HG03520 (cell line): ENCODE measurements around the gene SPTLC3.

Experiments
- ATAC-seq: cut with Tn5 transposase; IDR thresholded peaks from one replicate; pipeline ENCODE4 v1.9.1; 2021; ENCODE audit warnings: mild to moderate bottlenecking, moderate library complexity; ENCODE audit not compliant: unreplicated experiment

The SPTLC3 gene

DNA sequence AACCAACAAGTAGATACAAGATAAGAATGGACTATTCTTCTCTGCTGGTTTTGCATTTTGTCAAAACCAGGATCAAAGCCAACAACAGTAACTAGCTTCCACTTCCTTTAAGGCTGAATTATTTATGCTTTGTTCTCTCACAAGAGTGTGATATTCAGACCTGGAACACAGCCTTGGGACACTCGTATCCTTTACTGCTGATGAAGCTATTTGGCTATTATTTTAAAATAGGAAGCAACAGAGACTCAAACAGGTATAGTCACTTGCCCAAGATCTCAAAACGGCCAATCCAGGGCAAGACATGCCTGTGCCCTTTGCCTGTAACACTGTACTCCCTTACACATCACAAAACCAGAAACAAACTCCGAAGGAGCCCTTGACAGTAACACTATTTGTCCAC lies 19.9 kb downstream of the SPTLC3 start:
- no peak for ATAC-seq

- ATAC-seq, result no peak
Measured at GRCh38 chr20:13029687-13030375, 21.1 kb downstream of the SPTLC3 start.

DNA sequence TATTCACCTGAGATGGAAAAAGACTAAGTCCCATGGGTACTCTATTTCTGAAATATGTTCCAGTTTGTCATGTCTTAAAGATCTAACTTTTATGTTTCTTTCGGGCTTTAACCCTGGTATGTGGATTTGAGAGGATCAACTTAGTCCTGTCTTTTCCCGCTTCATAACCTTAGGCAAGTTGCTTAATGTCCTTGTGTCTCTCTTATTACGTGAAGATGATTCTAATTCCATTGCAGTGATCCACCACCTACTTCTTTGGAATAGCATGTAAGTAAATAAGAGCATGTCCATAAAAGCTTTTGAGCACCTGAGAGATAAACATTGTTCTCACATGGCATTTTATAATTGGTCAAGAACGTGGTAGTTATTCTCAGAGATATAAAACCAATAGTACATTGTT lies 23.0 kb downstream of the SPTLC3 start:
- ATAC-seq, result no peak

GRCh38 chr20:13034115-13034514 lies 25.3 kb downstream of the SPTLC3 start:
- ATAC-seq, result no peak

GRCh38 chr20:13034936-13035335 lies 26.2 kb downstream of the SPTLC3 start:
- ATAC-seq, result no peak

DNA sequence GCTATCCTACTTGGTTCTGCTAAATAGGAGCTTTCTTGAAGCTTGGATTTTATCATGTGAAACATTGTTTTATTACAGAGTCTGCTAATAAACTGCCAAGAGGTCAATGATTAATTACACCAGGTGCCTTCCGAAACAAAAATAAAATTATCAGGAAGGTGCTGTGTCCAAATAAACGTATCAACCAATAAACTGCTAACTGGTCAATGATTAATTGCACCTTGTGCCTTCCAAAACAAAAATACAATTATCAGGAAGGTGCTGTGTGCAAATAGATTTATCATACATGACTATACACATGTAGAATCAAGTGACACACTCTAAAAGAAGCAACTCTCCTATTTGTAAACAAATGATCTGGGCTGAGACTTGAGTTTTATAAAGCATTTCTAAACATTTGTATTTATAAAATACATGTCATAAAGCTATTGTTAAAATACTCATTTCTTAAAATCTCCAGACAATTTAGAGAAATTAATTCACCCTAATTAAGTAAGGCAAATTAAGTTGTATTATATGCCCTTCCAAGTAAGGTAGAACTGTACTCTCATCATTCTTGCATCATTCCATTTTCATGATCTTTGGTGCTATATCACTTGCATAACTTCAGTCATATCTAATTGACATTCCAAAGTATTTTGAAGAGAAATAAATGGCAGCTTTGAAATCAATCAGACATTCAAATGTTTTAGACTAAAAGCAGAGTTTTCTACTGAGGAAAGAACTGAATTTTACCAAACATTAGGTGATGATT lies 26.8 kb downstream of the SPTLC3 start:
- ATAC-seq, result no peak

GRCh38 chr20:13037727-13038126 lies 29.0 kb downstream of the SPTLC3 start:
- no peak for ATAC-seq

DNA sequence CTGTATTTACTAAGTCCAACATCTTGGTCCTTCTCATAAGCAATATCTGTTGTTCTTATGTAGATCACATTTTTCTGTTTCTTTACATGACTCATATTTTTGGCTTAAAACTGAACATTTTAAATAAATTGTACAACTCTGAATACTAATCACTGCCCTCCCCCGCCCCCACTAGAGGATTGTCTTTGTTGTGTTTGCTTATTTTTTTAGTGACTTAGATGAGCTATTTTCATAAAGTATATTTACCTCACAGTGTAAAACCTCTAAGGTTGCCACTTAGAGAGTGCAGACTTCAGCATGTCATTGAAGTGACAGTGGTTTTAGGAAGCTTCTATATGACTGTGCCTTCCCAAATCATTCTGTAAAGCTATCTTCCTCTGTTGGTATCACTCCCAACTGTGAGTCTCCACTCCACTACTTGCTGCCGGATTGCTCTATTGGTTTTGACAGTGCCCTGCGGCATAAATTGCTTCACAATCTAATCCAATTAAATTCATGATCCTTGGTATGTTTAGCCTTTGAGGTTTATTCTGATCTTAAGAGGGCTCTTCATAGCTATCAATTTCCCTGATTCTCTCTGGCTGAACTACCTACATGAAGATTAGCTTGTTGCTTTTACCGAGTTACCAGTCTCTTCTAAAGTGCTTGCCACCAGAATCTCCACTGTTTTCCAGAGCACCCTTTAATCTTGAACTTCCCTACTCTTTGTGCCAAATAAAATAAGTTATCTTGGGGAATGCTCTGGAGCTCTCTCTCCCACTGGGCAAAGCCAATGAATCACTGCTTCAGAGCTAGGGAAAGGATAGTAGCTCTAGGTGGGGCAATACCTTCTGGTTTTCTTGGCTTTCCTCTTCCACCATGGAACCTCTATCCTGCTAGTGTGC lies 33.0 kb downstream of the SPTLC3 start:
- no peak for ATAC-seq

DNA sequence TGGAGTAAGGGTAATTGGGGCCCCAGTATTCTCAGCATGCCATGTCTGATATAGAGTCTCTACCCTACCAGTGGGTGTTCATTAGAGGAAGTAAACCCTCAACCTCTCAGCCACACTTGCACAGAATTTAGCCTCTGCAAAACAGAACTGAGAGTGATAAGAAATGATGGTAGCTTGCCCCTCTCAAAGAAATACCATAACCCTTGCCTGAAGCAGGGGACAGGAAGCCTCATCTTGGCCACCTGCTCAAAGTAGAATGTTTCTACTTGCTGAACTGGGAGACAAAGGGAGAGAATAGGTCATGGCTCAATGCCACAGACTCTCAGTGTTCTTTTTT lies 33.7 kb downstream of the SPTLC3 start:
- ATAC-seq, result no peak

- ATAC-seq, result no peak
Measured at GRCh38 chr20:13046409-13046808, 37.6 kb downstream of the SPTLC3 start.

DNA sequence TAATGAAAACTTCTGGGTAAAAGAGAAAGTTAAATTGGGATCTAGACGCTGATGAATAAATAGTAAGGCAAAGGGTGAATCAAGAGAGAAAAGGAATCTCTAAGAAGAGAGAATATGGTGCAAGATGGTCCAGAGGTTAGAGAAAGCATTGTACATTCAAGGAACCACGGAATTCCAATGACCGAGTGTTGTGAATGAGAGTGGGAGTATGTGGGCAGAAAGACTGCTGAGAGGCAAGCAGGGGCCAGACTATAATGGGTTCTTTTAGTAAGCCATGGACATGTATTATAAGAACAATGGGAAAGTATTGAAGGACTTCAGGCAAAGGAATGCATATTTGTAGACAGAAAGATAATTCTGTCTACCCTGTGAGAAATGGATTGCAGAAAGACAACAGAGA lies 45.2 kb downstream of the SPTLC3 start:
- no peak for ATAC-seq

- ATAC-seq, result no peak
Measured at GRCh38 chr20:13058666-13059389, 50.1 kb downstream of the SPTLC3 start.

- no peak for ATAC-seq
Measured at GRCh38 chr20:13059398-13060136, 50.8 kb downstream of the SPTLC3 start.

DNA sequence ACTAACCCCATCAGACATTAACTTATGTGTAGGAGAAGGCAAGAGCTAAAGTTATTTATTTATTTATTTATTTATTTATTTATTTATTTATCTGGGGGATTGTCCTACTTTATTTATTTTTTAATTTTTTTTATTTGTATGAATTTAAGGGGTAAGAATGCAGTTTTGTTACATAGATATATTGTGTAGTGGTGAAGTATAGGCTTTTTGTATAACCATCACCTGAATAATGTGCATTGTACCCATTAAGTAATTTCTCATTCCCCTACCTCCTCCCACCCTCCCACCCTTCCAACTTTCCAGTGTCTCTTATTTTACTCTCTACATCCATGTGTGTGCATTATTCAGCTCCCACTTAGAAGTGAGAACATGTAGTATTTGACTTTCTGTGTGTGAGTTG lies 51.6 kb downstream of the SPTLC3 start:
- no peak for ATAC-seq

GRCh38 chr20:13061381-13061780 lies 52.6 kb downstream of the SPTLC3 start:
- ATAC-seq, result no peak

- no peak for ATAC-seq
Measured at GRCh38 chr20:13062789-13063188, 54.0 kb downstream of the SPTLC3 start.

DNA sequence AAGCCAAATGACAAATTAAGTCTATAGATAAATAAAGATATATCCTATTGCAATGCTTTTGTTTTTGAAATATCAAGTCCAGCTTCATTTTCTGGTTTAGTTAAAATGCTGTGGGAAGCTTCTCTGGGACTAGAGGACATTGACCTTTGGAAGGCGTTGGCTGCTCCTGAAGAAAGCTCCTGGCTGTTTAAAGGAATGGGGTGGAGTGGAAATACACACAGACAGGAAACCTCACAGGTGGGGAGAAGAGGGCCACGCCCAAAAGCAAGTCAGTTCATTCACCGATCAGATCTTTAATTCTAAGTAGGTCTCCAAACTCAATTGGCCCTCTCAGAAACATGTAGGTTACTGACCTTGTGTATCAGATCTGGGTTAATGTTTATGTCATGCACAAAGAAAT lies 59.6 kb downstream of the SPTLC3 start:
- ATAC-seq, result no peak

DNA sequence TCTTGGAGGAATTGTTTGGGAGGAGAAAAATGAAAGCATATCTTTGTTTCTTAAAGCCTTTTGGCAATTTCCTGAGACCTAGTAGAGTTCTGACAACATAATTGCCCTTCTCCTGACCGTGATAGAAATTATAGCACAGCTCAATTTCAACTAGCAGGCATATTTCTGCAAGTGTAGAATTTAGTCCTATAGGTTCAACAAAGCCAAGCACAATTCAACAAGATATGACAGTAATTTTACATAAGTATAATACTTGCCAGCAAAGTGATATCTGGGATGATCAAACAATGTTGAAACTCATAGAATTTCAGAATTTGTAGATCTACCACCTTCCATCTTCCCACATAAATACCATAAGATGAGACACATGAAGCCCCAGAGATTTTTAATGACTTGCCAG lies 73.1 kb downstream of the SPTLC3 start:
- ATAC-seq, result no peak

DNA sequence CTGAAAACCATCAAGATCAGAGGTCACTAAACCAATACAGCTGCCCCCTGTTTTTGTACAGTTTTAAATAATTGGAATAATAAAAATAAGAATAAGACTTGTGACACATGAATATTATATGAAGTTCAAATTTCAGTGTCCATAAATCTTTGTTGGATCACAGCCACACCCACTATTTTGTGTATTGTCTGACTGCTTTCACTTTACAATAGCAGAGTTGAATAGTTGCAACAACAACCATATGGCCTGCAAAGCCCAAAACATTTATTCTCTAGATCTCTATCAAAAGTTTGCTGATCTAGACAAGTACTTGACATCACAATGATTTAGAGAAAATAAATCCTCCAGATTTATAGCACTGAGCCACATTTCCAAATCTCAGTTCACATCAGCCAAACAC lies 73.6 kb downstream of the SPTLC3 start:
- ATAC-seq, result no peak

GRCh38 chr20:13085275-13085674 lies 76.5 kb downstream of the SPTLC3 start:
- ATAC-seq, result no peak
